Motor neuron (in vitro differentiated cells): ENCODE measurements around the gene UNCX. TPM values are rescaled to one million over a fixed set of nuclear protein-coding genes. Genes with fewer than 3 reads are reported as not detected.

Source experiments
- total RNA-seq, 8 experiments: library from RNA; unstranded; fragments of 300-600 nt; gene quantifications; 2 replicates each; pipeline versions ENCODE4 v1.2.3 to v1.2.4, GENCODE V29; 2022

The UNCX gene
- total RNA-seq, 8 experiments from 2014 or later, result 0.13 to 0.38 (median 0.18) TPM; not detected in 4

Other genes starting within 250 kb of the UNCX start
- under 1 TPM in 7 of 8 experiments, not detected in 1; 0.05 to 0.77 (median 0.51) TPM for gene CYP2W1, start 249.7 kb upstream of the UNCX start, total RNA-seq
- gene GPR146, start 188.3 kb upstream of the UNCX start, total RNA-seq, result 1 to 10 TPM in 7 of 8 experiments, under 1 TPM in 1; 1.00 to 4.6 (median 1.4) TPM
- gene GPER1, start 144.8 kb upstream of the UNCX start, total RNA-seq, result 1 to 10 TPM in 4 of 8 experiments, under 1 TPM in 4; 0.43 to 3.6 (median 1.1) TPM
- gene ZFAND2A, start 72.7 kb upstream of the UNCX start, total RNA-seq, result 10 to 100 TPM; 14.7 to 68.5 (median 41.3) TPM
- 10 to 100 TPM in 3 of 8 experiments, 1 to 10 TPM in 5; 1.4 to 16.7 (median 6.5) TPM for gene MICALL2, start 226.6 kb downstream of the UNCX start, total RNA-seq